GM12878 (cell line): ENCODE data around the gene CCDC68. TPM values are rescaled to one million over a fixed set of nuclear protein-coding genes. Genes with fewer than 3 reads are reported as not detected.

ENCODE experiments used
- ATAC-seq: fragments of 200-7000 bp; cut with Tn5 transposase; 3 replicates; pipeline ENCODE4 v1.9.1; 2020; ENCODE audit warnings: mild to moderate bottlenecking, moderate library complexity
- BruUV-seq: library from RNA; stranded (reverse); fragments of 400-500 nt; replicated peaks from 2 replicates; lab custom pipeline; 2021; lab: Mats Ljungman, UMichigan
- CTCF ChIA-PET: fragments of 300-600 bp; sonication (Branson Sonifier 250); formaldehyde crosslinking; extraction: SDS; loops from one replicate; lab custom pipeline; 2021; ENCODE audit warnings: inconsistent platforms; lab: Yijun Ruan, JAX
- POLR2A ChIA-PET: fragments of 350-600 bp; formaldehyde crosslinking; extraction: SDS; loops from one replicate; lab custom pipeline; 2021; ENCODE audit warnings: inconsistent platforms; lab: Charles Lee
- RAD21 ChIA-PET: fragments of 300-600 bp; sonication (Branson Sonifier 250); formaldehyde crosslinking; loops from one replicate; lab custom pipeline; 2023; ENCODE audit warnings: antibody characterized with exemption; ENCODE audit not compliant: unreplicated experiment; lab: Charles Lee
- SMC1A ChIA-PET: fragments of 300-600 bp; sonication (Branson Sonifier 250); formaldehyde crosslinking; loops from one replicate; lab custom pipeline; 2023; ENCODE audit not compliant: unreplicated experiment, uncharacterized antibody; lab: Charles Lee
- DNase-seq: peaks from one replicate; pipeline ENCODE4 v3.0.0-alpha.2; 2011; ENCODE audit warnings: low read depth, low spot score
- FAIRE-seq: peaks from 3 replicates; lab custom pipeline; 2011; peaks lifted over from hg19 to GRCh38; lab: Jason Lieb, UNC
- H2AFZ ChIP-seq: 2 replicates; pipeline ENCODE4 v1.6.0; 2011; ENCODE audit warnings: low read depth, low read length, control low read depth; ENCODE audit not compliant: control insufficient read depth
- H3K27ac ChIP-seq: 2 replicates; pipeline ENCODE4 v1.5.1; 2011; ENCODE audit warnings: control low read depth; ENCODE audit not compliant: control insufficient read depth, insufficient read depth
- H3K27me3 ChIP-seq, 2 experiments: replicated peaks in 1 of 2; 2 replicates each; pipeline versions ENCODE4 v1.6.0 to v1.6.1; 2011; ENCODE audit warnings: low read length in 1 of 2; ENCODE audit not compliant: control insufficient read depth in 2 of 2, insufficient read depth in 2 of 2
- H3K36me3 ChIP-seq, 2 experiments: 2 replicates each; pipeline ENCODE4 v1.5.1; 2011; ENCODE audit warnings: low read length in 1 of 2; ENCODE audit not compliant: control insufficient read depth in 2 of 2, insufficient read depth in 2 of 2
- H3K4me1 ChIP-seq: 2 replicates; pipeline ENCODE4 v1.6.1; 2011; ENCODE audit warnings: mild to moderate bottlenecking, low read length, moderate library complexity, mixed read lengths; ENCODE audit not compliant: control insufficient read depth, insufficient read depth
- H3K4me2 ChIP-seq: 2 replicates; pipeline ENCODE4 v1.6.0; 2011; ENCODE audit warnings: control low read depth; ENCODE audit not compliant: control insufficient read depth, insufficient read depth
- H3K4me3 ChIP-seq: fragments of 200-600 bp; sonication (generic); 2 replicates; pipeline ENCODE4 v1.5.1; 2016
- H3K79me2 ChIP-seq: 2 replicates; pipeline ENCODE4 v1.6.0; 2011; ENCODE audit warnings: low read length; ENCODE audit not compliant: control insufficient read depth, insufficient read depth
- H3K9ac ChIP-seq: 2 replicates; pipeline ENCODE4 v1.8.0; 2011; ENCODE audit warnings: low read length, control low read depth, mixed read lengths; ENCODE audit not compliant: control insufficient read depth, insufficient read depth
- H3K9me3 ChIP-seq: replicated peaks from 3 replicates; pipeline ENCODE4 v1.5.1; 2011; ENCODE audit warnings: mild to moderate bottlenecking, low read length; ENCODE audit not compliant: control insufficient read depth, insufficient read depth
- H4K20me1 ChIP-seq: 2 replicates; pipeline ENCODE4 v1.6.0; 2011; ENCODE audit not compliant: control insufficient read depth, insufficient read depth
- BHLHE40 ChIP-seq, 2 experiments: fragments of 450-650 bp in 1 of 2; IDR thresholded peaks; 2 replicates each; pipeline ENCODE4 v1.6.1; 2011 to 2017; ENCODE audit warnings: low read depth in 2 of 2, borderline replicate concordance in 1 of 2, improper control_type of control experiment in 1 of 2, low read length in 1 of 2, mild to moderate bottlenecking in 1 of 2
- MAX ChIP-seq: IDR thresholded peaks from 2 replicates; pipeline ENCODE4 v1.6.1; 2012; ENCODE audit warnings: low read depth, low read length, improper control_type of control experiment
- NKRF ChIP-seq: fragments of 450-650 bp; conservative IDR thresholded peaks from 2 replicates; pipeline ENCODE4 v1.6.1; 2017; ENCODE audit warnings: mild to moderate bottlenecking, moderate library complexity
- POLR2AphosphoS5 ChIP-seq: IDR thresholded peaks from 2 replicates; pipeline ENCODE4 v1.6.1; 2011; ENCODE audit warnings: mild to moderate bottlenecking, low read length, inconsistent platforms
- RAD51 ChIP-seq: fragments of 450-650 bp; IDR thresholded peaks from 2 replicates; pipeline ENCODE4 v1.6.1; 2016; ENCODE audit warnings: moderate library complexity, mild to moderate bottlenecking, inconsistent platforms
- RBBP5 ChIP-seq: fragments of 200-600 bp; sonication (generic); conservative IDR thresholded peaks from 2 replicates; pipeline ENCODE4 v1.6.1; 2016
- RUNX3 ChIP-seq: IDR thresholded peaks from 2 replicates; pipeline ENCODE4 v1.6.1; 2012; ENCODE audit warnings: low read length, inconsistent platforms
- SKIL ChIP-seq: fragments of 450-650 bp; IDR thresholded peaks from 2 replicates; pipeline ENCODE4 v1.6.1; 2017; ENCODE audit warnings: mild to moderate bottlenecking, low read depth, inconsistent platforms; ENCODE audit not compliant: poor library complexity, severe bottlenecking
- WGBS: methylation state at CpG from one replicate; pipeline ENCODE4 v1.1.6; 2016; ENCODE audit warnings: low lambda C conversion rate; ENCODE audit not compliant: insufficient replicate concordance, insufficient coverage; ENCODE audit errors: missing lambda C conversion rate; 5-methylcytosine and 5-hydroxymethylcytosine counted together
- in situ Hi-C: fragments of 300-500 bp; cut with MboI; formaldehyde crosslinking; loops from 9 replicates; pipeline ENCODE4 v1.14.3; 2018; ENCODE audit warnings: mixed read lengths
- intact Hi-C: fragments of 100-400 bp; cut with micrococcal nuclease; formaldehyde crosslinking; loops from one replicate; pipeline ENCODE4 v1.14.2; 2022; ENCODE audit not compliant: unreplicated experiment
- polyA plus RNA-seq, 11 experiments: library from polyadenylated mRNA; depleted of rRNA in 4 of 11; unstranded in 6 of 11; stranded (reverse) in 5 of 11; fragments of >200 nt; fragmentation: Nextera tagmentation in 4 of 11; fragmentation: Illumina TruSeq in 1 of 11; extraction: Ambion mirVana in 4 of 11; extraction: Trizol in 1 of 11; gene quantifications; 1 replicate in 1 of 11; 2 replicates in 10 of 11; pipeline versions ENCODE4 v1.2.1 to v1.2.3, GENCODE V29; 2011 to 2016; ENCODE audit warnings: inconsistent platforms in 2 of 11, missing spikeins in 2 of 11, low read depth in 1 of 11
- total RNA-seq, 4 experiments: library from RNA; depleted of rRNA in 3 of 4; stranded (reverse); fragments of >200 nt in 3 of 4; fragmentation: Illumina TruSeq in 1 of 4; extraction: Trizol in 1 of 4; gene quantifications; 2 replicates each; pipeline versions ENCODE4 v1.2.1 to v1.2.3, GENCODE V29; 2013 to 2021

Gene CCDC68
- total and polyA plus RNA-seq, 10 of the 15 experiments (the other 5 are each of a cell fraction or from before 2014, with no cell fraction given): 0.04 TPM; not detected in 9

- no peak for TF ChIP-seq MAX
- no peak for TF ChIP-seq RBBP5
- no peak for TF ChIP-seq POLR2AphosphoS5
Measured at GRCh38 chr18:54911551-54911950, 47.7 kb downstream of the CCDC68 start (continued).

- no peaks in the 10 kb centered on the region for H3K27me3 ChIP-seq
- ChIA-PET RAD21 (no interaction called here), POLR2A (no interaction called here), CTCF (interaction anchor here (0.6 kb wide), 1 partner anchor 1736 kb away, joined by 3 read pairs; no protein-coding TSS in a partner anchor), SMC1A (no interaction called here)
- no peak overlapping the region for H2AFZ ChIP-seq
- WGBS: 7% methylated on average over 6 of the region's 6 CpGs
- TF ChIP-seq SKIL (no peak), RUNX3 (no peak), RAD51 (no peak), BHLHE40 (IDR thresholded peaks at IDR 0.05; ENCODE audit: borderline replicate concordance in 1 of 2, low read depth in 2 of 2, low read length in 1 of 2) (no peak), NKRF (no peak)
- DNase-seq (no peak), FAIRE-seq (no peak), ATAC-seq (no peak)
- no TSS peak for BruUV-seq
- no peak overlapping the region for H3K4me2 ChIP-seq
- H3K27ac ChIP-seq: no peak overlapping the region
- no peaks in the 10 kb centered on the region for H3K4me1 ChIP-seq
- no peaks in the 10 kb centered on the region for H3K36me3 ChIP-seq
- no peaks in the 10 kb centered on the region for H4K20me1 ChIP-seq
- intact Hi-C loops: no loop called here
- no peak overlapping the region for H3K4me3 ChIP-seq
- H3K9ac ChIP-seq: no peak overlapping the region
- H3K79me2 ChIP-seq: no peaks in the 10 kb centered on the region
- H3K9me3 ChIP-seq: no peaks in the 10 kb centered on the region; the same call in 2 of the 3 replicates
- in situ Hi-C loops: no loop called here
Measured at GRCh38 chr18:54910161-54910919, 48.9 kb downstream of the CCDC68 start.
